ENCODE results near the gene CLDN19. TPM values are rescaled to one million over a fixed set of nuclear protein-coding genes. Genes with fewer than 3 reads are reported as not detected.

The CLDN19 gene
- total RNA-seq, 1 donor from 2014 or later, result 7.8 TPM

GRCh38 chr1:42738678-42739226 is 1.3 kb downstream of the CLDN19 start:
- Mint-ChIP-seq H3K9me3 (ENCODE audit: low read depth) (no peaks in the 10 kb centered on the region), H3K27ac (no peak overlapping the region), H3K36me3 (ENCODE audit: insufficient read depth) (no peaks in the 10 kb centered on the region), H3K4me3 (ENCODE audit: low read depth) (no peak overlapping the region), H3K27me3 (no peaks in the 10 kb centered on the region), H3K4me1 (ENCODE audit: low read depth) (peaks cover 13% of the 10 kb centered on the region)
- no peak for DNase-seq (ENCODE audit: low spot score, unreplicated experiment)
- no peak for TF ChIP-seq CTCF (IDR thresholded peaks at IDR 0.05; ENCODE audit: unreplicated experiment)

GRCh38 chr1:42737986-42738677 is 1.9 kb downstream of the CLDN19 start:
- no peaks in the 10 kb centered on the region for H3K9me3 Mint-ChIP-seq (ENCODE audit: low read depth)
- no peaks in the 10 kb centered on the region for H3K36me3 Mint-ChIP-seq (ENCODE audit: insufficient read depth)
- no peaks in the 10 kb centered on the region for H3K27me3 Mint-ChIP-seq
- no peak for TF ChIP-seq CTCF (IDR thresholded peaks at IDR 0.05; ENCODE audit: unreplicated experiment)
- DNase-seq (ENCODE audit: low spot score, unreplicated experiment), result no peak
- H3K4me1 Mint-ChIP-seq (ENCODE audit: low read depth), result peaks cover 13% of the 10 kb centered on the region
- no peak overlapping the region for H3K27ac Mint-ChIP-seq
- no peak overlapping the region for H3K4me3 Mint-ChIP-seq (ENCODE audit: low read depth)

GRCh38 chr1:42737257-42737656 is 2.8 kb downstream of the CLDN19 start:
- Mint-ChIP-seq H3K27ac (no peak overlapping the region), H3K27me3 (no peaks in the 10 kb centered on the region), H3K4me3 (ENCODE audit: low read depth) (no peak overlapping the region), H3K4me1 (ENCODE audit: low read depth) (peaks cover 13% of the 10 kb centered on the region), H3K9me3 (ENCODE audit: low read depth) (no peaks in the 10 kb centered on the region), H3K36me3 (ENCODE audit: insufficient read depth) (no peaks in the 10 kb centered on the region)
- no peak for TF ChIP-seq CTCF (IDR thresholded peaks at IDR 0.05; ENCODE audit: unreplicated experiment)
- no peak for DNase-seq (ENCODE audit: low spot score, unreplicated experiment)

GRCh38 chr1:42736571-42737200 is 3.4 kb downstream of the CLDN19 start:
- Mint-ChIP-seq H3K9me3 (ENCODE audit: low read depth) (no peaks in the 10 kb centered on the region), H3K4me3 (ENCODE audit: low read depth) (no peak overlapping the region), H3K27me3 (no peaks in the 10 kb centered on the region), H3K36me3 (ENCODE audit: insufficient read depth) (no peaks in the 10 kb centered on the region), H3K4me1 (ENCODE audit: low read depth) (peaks cover 13% of the 10 kb centered on the region), H3K27ac (no peak overlapping the region)
- no peak for TF ChIP-seq CTCF (IDR thresholded peaks at IDR 0.05; ENCODE audit: unreplicated experiment)
- DNase-seq (ENCODE audit: low spot score, unreplicated experiment), result no peak

GRCh38 chr1:42736152-42736551 is 3.9 kb downstream of the CLDN19 start:
- no peak for TF ChIP-seq CTCF (IDR thresholded peaks at IDR 0.05; ENCODE audit: unreplicated experiment)
- no peak for DNase-seq (ENCODE audit: low spot score, unreplicated experiment)
- Mint-ChIP-seq H3K4me3 (ENCODE audit: low read depth) (no peak overlapping the region), H3K36me3 (ENCODE audit: insufficient read depth) (no peaks in the 10 kb centered on the region), H3K9me3 (ENCODE audit: low read depth) (no peaks in the 10 kb centered on the region), H3K27me3 (no peaks in the 10 kb centered on the region), H3K4me1 (ENCODE audit: low read depth) (peaks cover 13% of the 10 kb centered on the region), H3K27ac (no peak overlapping the region)
